Measurements from ENCODE around the gene MTX3. TPM values are rescaled to one million over a fixed set of nuclear protein-coding genes. Genes with fewer than 3 reads are reported as not detected.

Gene MTX3
- total and polyA plus RNA-seq, 2 donors (not counting 3 experiments of a cell fraction or from before 2014, with no cell fraction given) = 2.9 to 8.3 TPM

- H3K4me2 ChIP-seq (ENCODE audit: insufficient read depth, low read length) = no peak overlapping the region
- H2AFZ ChIP-seq (ENCODE audit: low read depth, low read length) = no peak overlapping the region
- ChIA-PET CTCF (no interaction called here), POLR2A (no interaction called here)
- DNase-seq (ENCODE audit: low read depth, low spot score) = no peak
- TF ChIP-seq POLR2A (IDR thresholded peaks at IDR 0.05; ENCODE audit: low read depth, low read length) = no peak
- no peak for TF ChIP-seq MYC (IDR thresholded peaks at IDR 0.05; ENCODE audit: low read depth, low read length)
- no peak for TF ChIP-seq FOS (IDR thresholded peaks at IDR 0.05; ENCODE audit: borderline replicate concordance, insufficient read depth, low read length)
- TF ChIP-seq POLR2AphosphoS5 (IDR thresholded peaks at IDR 0.05; ENCODE audit: insufficient read depth, low read depth, low read length) = no peak
- no peak for TF ChIP-seq GATA2 (IDR thresholded peaks at IDR 0.05; ENCODE audit: insufficient read depth, insufficient read length, low read depth, low read length)
- TF ChIP-seq EZH2 (IDR thresholded peaks at IDR 0.05; ENCODE audit: borderline replicate concordance, low read depth, low read length, severe bottlenecking) = no peak
- no peak for TF ChIP-seq JUN (IDR thresholded peaks at IDR 0.05; ENCODE audit: borderline replicate concordance, insufficient read depth, insufficient read length, low read depth)
- TF ChIP-seq CTCF (IDR thresholded peaks at IDR 0.05; ENCODE audit: extremely low read depth in 1 of 2, insufficient read depth in 1 of 2, low read depth in 1 of 2, low read length in 2 of 2) = no peak
- no peak for TF ChIP-seq MAX (IDR thresholded peaks at IDR 0.05; ENCODE audit: insufficient read depth, insufficient read length)
- no peak for FAIRE-seq
- H3K27ac ChIP-seq (ENCODE audit: insufficient read depth, low read depth, low read length) = no peak overlapping the region
- H3K9ac ChIP-seq (replicated peaks; ENCODE audit: extremely low read depth, insufficient read depth, low read length) = no peak overlapping the region
- no peaks in the 10 kb centered on the region for H3K9me3 ChIP-seq (replicated peaks; ENCODE audit: control insufficient read depth, insufficient read depth, low read length)
- no peaks in the 10 kb centered on the region for H4K20me1 ChIP-seq (replicated peaks; ENCODE audit: control insufficient read depth, extremely low read depth, insufficient read depth, low read length)
- dilution Hi-C loops (cut with MboI; ENCODE audit: extremely low pct_ligation_motif_present, low sequenced_read_pairs) (no loop called here), intact Hi-C loops (cut with micrococcal nuclease) (no loop called here)
- BruUV-seq (replicated peaks) = no TSS peak
- H3K9me1 ChIP-seq (replicated peaks; ENCODE audit: control insufficient read depth, extremely low read depth, insufficient read depth, low read length) = no peaks in the 10 kb centered on the region
- H3K36me3 ChIP-seq (ENCODE audit: control insufficient read depth in 2 of 2, extremely low read depth in 1 of 2, insufficient read depth in 2 of 2, low read length in 2 of 2) = no peaks in the 10 kb centered on the region
- H3K79me2 ChIP-seq (ENCODE audit: control insufficient read depth, insufficient read depth, low read length) = no peaks in the 10 kb centered on the region
- H3K4me3 ChIP-seq (replicated peaks in 1 of 3; ENCODE audit: insufficient read depth in 1 of 3, low read depth in 1 of 3, low read length in 3 of 3) = no peak overlapping the region
- peaks cover 0 to 2% of the 10 kb centered on the region in 2 experiments for H3K27me3 ChIP-seq (ENCODE audit: control insufficient read depth in 2 of 2, insufficient read depth in 2 of 2, low read length in 2 of 2)
- H3K4me1 ChIP-seq (ENCODE audit: control insufficient read depth, extremely low read depth, insufficient read depth, low read length) = no peaks in the 10 kb centered on the region
These were observed 27.6 kb downstream of the MTX3 start for GRCh38 chr5:79963261-79964061.
